Left lung (tissue), 10 donors: Measurements from ENCODE around the gene TMEM266. TPM values are rescaled to one million over a fixed set of nuclear protein-coding genes. Genes with fewer than 3 reads are reported as not detected.

Experiments used
- ATAC-seq: fragments of 200-7000 bp; cut with Tn5 transposase; one replicate; pipeline ENCODE4 v1.9.1; 2020; ENCODE audit warnings: moderate library complexity
- DNase-seq, 4 donors: peaks; one replicate each; pipeline ENCODE4 v3.0.0-alpha.2; 2013 to 2020
- H3K27ac ChIP-seq, 2 donors: fragments of 200-600 bp; sonication (generic) in 1 of 2; one replicate each; pipeline versions ENCODE4 v1.5.0 to v1.8.0; 2020 to 2021
- H3K27me3 ChIP-seq, 2 donors: fragments of 200-600 bp; sonication (generic) in 1 of 2; one replicate each; pipeline versions ENCODE4 v1.5.0 to v1.8.0; 2020 to 2021
- H3K36me3 ChIP-seq, 2 donors: fragments of 200-600 bp; sonication (generic) in 1 of 2; one replicate each; pipeline versions ENCODE4 v1.5.0 to v1.8.0; 2020 to 2021
- H3K4me1 ChIP-seq, 2 donors: fragments of 200-600 bp; one replicate each; pipeline ENCODE4 v1.8.0; 2021
- H3K4me3 ChIP-seq, 2 donors: fragments of 200-600 bp; sonication (generic) in 1 of 2; one replicate each; pipeline versions ENCODE4 v1.5.0 to v1.8.0; 2020 to 2021; ENCODE audit warnings: mild to moderate bottlenecking in 1 of 2
- H3K9me3 ChIP-seq, 2 donors: fragments of 200-600 bp; sonication (generic) in 1 of 2; one replicate each; pipeline versions ENCODE4 v1.5.0 to v1.8.0; 2020 to 2021
- CTCF ChIP-seq, 2 donors: fragments of 200-600 bp; sonication (generic) in 1 of 2; IDR thresholded peaks; one replicate each; pipeline versions ENCODE4 v1.5.0 to v1.8.0; 2021; ENCODE audit warnings: antibody characterized with exemption in 2 of 2
- intact Hi-C, 2 donors: fragments of 100-400 bp; cut with DNase I; formaldehyde crosslinking; loops; one replicate each; pipeline versions ENCODE4 v1.11.2 to v1.14.2; 2022
- polyA plus RNA-seq, 6 donors: library from polyadenylated mRNA; unstranded; fragments of 120-200 nt; gene quantifications; one replicate each; pipeline ENCODE4 v1.2.1, GENCODE V29; 2013; ENCODE audit not compliant: insufficient read length in 6 of 6
- total RNA-seq, 2 donors: library from RNA; stranded (reverse); fragmentation: NEBNext Ultra II Directional; extraction: Animal tissue kit (Norgen Biotek cat#: 25700); gene quantifications; one replicate each; pipeline ENCODE4 v1.2.1, GENCODE V29; 2021
- donor health status: DM: no; HTN: yes; CAD: no.
- donor health status: DM: no; HTN: no; CAD: no.

TMEM266 gene
- total and polyA plus RNA-seq, 8 donors, result 1.1 to 2.9 (median 2.3) TPM

GRCh38 chr15:76217029-76217881, 157.5 kb downstream of the TMEM266 start:
- ATAC-seq, result peak; percentile 90
- H3K4me3 ChIP-seq, result no peak overlapping the region
- H3K27me3 ChIP-seq, result no peaks in the 10 kb centered on the region
- H3K4me1 ChIP-seq, result no peaks in the 10 kb centered on the region
- peak in 1 of 4 donors; percentile 33 for DNase-seq
- intact Hi-C loops, result no loop called here
- no peak for TF ChIP-seq CTCF (IDR thresholded peaks at IDR 0.05)
- H3K9me3 ChIP-seq, result no peaks in the 10 kb centered on the region
- peaks cover 0 to 49% of the 10 kb centered on the region in 2 donors for H3K36me3 ChIP-seq
- no peak overlapping the region for H3K27ac ChIP-seq

GRCh38 chr15:76217882-76218217, 158.1 kb downstream of the TMEM266 start:
- DNase-seq (no peak), ATAC-seq (peak; percentile 12)
- no peaks in the 10 kb centered on the region for H3K4me1 ChIP-seq
- no peak overlapping the region for H3K27ac ChIP-seq
- peaks cover 0 to 48% of the 10 kb centered on the region in 2 donors for H3K36me3 ChIP-seq
- H3K27me3 ChIP-seq, result no peaks in the 10 kb centered on the region
- no peak for TF ChIP-seq CTCF (IDR thresholded peaks at IDR 0.05)
- intact Hi-C loops, result no loop called here
- H3K4me3 ChIP-seq, result no peak overlapping the region
- no peaks in the 10 kb centered on the region for H3K9me3 ChIP-seq

GRCh38 chr15:76221085-76221767, 161.4 kb downstream of the TMEM266 start:
- H3K27me3 ChIP-seq, result no peaks in the 10 kb centered on the region
- H3K36me3 ChIP-seq, result peaks cover 0 to 45% of the 10 kb centered on the region in 2 donors
- intact Hi-C loops, result no loop called here
- no peaks in the 10 kb centered on the region for H3K4me1 ChIP-seq
- no peaks in the 10 kb centered on the region for H3K9me3 ChIP-seq
- no peak for DNase-seq
- H3K4me3 ChIP-seq, result no peak overlapping the region
- ATAC-seq, result no peak
- TF ChIP-seq CTCF (IDR thresholded peaks at IDR 0.05), result no peak
- H3K27ac ChIP-seq, result no peak overlapping the region

- Histone ChIP-seq H3K27me3 (no peaks in the 10 kb centered on the region), H3K4me1 (no peaks in the 10 kb centered on the region), H3K27ac (no peak overlapping the region), H3K9me3 (no peaks in the 10 kb centered on the region), H3K36me3 (peaks cover 0 to 45% of the 10 kb centered on the region in 2 donors), H3K4me3 (no peak overlapping the region)
- no peak for TF ChIP-seq CTCF (IDR thresholded peaks at IDR 0.05)
- DNase-seq, result no peak
- no peak for ATAC-seq
- intact Hi-C loops, result no loop called here
Measured at GRCh38 chr15:76222159-76222558, 162.4 kb downstream of the TMEM266 start.

- TF ChIP-seq CTCF (IDR thresholded peaks at IDR 0.05), result no peak
- intact Hi-C loops, result no loop called here
- DNase-seq, result no peak
- H3K9me3 ChIP-seq, result no peaks in the 10 kb centered on the region
- H3K36me3 ChIP-seq, result peaks cover 0 to 47% of the 10 kb centered on the region in 2 donors
- H3K4me3 ChIP-seq, result no peak overlapping the region
- H3K27me3 ChIP-seq, result no peaks in the 10 kb centered on the region
- no peaks in the 10 kb centered on the region for H3K4me1 ChIP-seq
- H3K27ac ChIP-seq, result no peak overlapping the region
- no peak for ATAC-seq
Measured at GRCh38 chr15:76223521-76223920, 163.7 kb downstream of the TMEM266 start.
